ENCODE data around the gene DCHS2.

DCHS2 gene

DNA sequence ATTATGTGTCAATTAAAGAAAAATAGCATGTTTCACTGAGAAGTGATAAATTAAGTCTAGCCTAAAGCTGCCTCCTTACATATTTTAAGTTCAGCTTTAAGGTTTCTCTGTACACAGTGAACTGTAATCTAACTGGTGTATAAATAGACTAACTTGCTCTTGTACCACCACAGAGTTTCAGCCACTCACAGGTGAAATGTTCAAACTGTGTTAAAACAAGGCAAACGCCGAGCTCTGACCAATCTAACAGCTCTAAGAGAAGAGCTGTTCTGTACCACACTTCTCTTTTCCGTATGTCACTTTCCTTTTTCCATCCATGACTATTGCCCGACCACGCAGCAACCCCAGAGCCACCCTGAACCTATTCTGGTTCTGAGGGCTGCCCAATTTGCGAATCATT is 64.5 kb downstream of the DCHS2 start:
- TF ChIP-seq, protein P1, sequence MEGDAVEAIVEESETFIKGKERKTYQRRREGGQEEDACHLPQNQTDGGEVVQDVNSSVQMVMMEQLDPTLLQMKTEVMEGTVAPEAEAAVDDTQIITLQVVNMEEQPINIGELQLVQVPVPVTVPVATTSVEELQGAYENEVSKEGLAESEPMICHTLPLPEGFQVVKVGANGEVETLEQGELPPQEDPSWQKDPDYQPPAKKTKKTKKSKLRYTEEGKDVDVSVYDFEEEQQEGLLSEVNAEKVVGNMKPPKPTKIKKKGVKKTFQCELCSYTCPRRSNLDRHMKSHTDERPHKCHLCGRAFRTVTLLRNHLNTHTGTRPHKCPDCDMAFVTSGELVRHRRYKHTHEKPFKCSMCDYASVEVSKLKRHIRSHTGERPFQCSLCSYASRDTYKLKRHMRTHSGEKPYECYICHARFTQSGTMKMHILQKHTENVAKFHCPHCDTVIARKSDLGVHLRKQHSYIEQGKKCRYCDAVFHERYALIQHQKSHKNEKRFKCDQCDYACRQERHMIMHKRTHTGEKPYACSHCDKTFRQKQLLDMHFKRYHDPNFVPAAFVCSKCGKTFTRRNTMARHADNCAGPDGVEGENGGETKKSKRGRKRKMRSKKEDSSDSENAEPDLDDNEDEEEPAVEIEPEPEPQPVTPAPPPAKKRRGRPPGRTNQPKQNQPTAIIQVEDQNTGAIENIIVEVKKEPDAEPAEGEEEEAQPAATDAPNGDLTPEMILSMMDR (IDR thresholded peaks at IDR 0.05; ENCODE audit: unreplicated experiment in 3 of 3): no peak
- peaks cover 47% of the 10 kb centered on the region for H3K4me1 Mint-ChIP-seq
- no peaks in the 10 kb centered on the region for H3K36me3 Mint-ChIP-seq (ENCODE audit: low read depth)
- no peak overlapping the region for H3K27ac Mint-ChIP-seq
- H3K9me3 Mint-ChIP-seq: no peaks in the 10 kb centered on the region
- peaks cover 9% of the 10 kb centered on the region for H3K27me3 Mint-ChIP-seq (ENCODE audit: low read depth)
- H3K4me3 Mint-ChIP-seq: no peak overlapping the region

DNA sequence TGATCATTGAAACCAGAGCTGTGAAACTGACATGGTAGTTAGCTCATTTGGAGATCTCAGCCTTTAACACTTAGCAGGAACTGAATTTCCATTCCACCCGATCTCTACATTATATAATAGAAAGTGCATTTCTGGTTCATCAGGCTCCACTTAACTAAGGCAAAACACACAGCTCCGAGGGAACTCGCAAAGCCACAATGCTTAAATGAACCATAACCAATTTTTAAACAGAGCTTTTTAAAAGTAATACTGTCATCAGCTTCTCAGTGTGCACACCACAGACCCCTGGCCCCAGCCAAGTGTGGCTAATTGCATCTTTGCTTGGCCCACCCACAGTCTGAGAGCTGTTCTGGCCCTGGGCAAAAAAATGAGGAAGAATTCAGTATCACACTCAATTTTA is 66.1 kb downstream of the DCHS2 start:
- Mint-ChIP-seq H3K36me3 (ENCODE audit: low read depth) (no peaks in the 10 kb centered on the region), H3K9me3 (no peaks in the 10 kb centered on the region), H3K27ac (peak overlapping the region; percentile 37 to 85 (median 58)), H3K4me3 (no peak overlapping the region), H3K4me1 (peaks cover 42% of the 10 kb centered on the region), H3K27me3 (ENCODE audit: low read depth) (peaks cover 5% of the 10 kb centered on the region)
- TF ChIP-seq, protein P1 (IDR thresholded peaks at IDR 0.05; ENCODE audit: unreplicated experiment in 3 of 3): no peak

DNA sequence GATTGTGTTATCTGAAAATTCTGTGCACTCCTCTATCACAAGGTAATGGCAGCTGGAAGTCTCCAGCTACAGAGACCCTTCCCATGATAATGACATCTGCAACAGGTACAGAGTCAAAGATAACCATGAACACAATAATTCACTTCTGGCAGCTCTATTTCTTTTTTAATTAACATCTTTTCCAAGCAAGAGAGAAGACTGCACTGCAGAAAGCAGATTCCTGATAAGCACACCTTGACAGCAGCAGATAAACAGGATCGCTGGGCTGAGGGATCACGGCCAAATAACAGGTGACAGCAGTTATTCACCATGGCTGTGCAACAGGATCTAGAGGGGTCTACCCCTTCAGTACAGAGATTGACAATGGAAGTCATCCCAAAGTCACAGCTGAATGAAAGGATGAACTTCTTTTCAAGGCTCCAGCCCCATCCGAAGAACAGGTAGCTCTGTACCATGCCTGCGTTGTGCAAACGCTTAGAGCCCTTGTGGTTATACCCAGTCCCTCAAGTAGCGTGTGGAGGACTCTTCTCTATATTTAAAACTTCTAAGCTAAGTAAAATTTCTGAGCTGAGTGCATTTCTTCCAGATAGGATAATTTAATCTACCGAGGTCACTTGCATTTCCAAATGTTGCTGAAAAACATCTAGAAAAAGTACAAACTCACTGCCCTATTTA is 66.7 kb downstream of the DCHS2 start:
- Mint-ChIP-seq H3K36me3 (ENCODE audit: low read depth) (no peaks in the 10 kb centered on the region), H3K27ac (peak overlapping the region; percentile 37 to 85 (median 70)), H3K27me3 (ENCODE audit: low read depth) (peaks cover 5% of the 10 kb centered on the region), H3K9me3 (peaks cover under 1% of the 10 kb centered on the region), H3K4me3 (no peak overlapping the region), H3K4me1 (peaks cover 42% of the 10 kb centered on the region)
- TF ChIP-seq, protein P1 (IDR thresholded peaks at IDR 0.05; ENCODE audit: unreplicated experiment in 3 of 3): no peak

DNA sequence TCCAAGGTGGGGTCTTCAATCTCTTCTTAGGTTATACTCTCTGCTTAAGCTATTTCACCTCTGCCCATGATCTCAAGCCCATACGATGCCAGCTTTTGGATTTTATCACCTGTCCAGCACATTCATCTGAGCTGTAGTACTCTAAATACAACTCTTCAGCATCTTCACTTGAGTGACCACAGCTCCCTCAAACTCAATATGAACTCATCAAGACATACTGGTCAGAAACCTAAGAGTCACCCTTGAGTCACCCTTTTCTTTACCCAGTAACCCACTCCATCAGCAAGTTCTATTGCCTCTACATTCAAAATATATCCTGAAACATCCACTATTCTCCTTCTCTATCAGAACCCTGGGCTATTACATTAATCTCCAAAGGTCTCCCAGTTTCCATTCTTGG is 69.4 kb downstream of the DCHS2 start:
- Mint-ChIP-seq H3K4me1 (peaks cover 31% of the 10 kb centered on the region), H3K27ac (peak overlapping the region in 2 of 3 experiments; percentile 66 to 71), H3K9me3 (peaks cover 2% of the 10 kb centered on the region), H3K27me3 (ENCODE audit: low read depth) (peaks cover 9% of the 10 kb centered on the region), H3K36me3 (ENCODE audit: low read depth) (no peaks in the 10 kb centered on the region), H3K4me3 (no peak overlapping the region)
- TF ChIP-seq, protein P1 (IDR thresholded peaks at IDR 0.05; ENCODE audit: unreplicated experiment in 3 of 3): no peak

DNA sequence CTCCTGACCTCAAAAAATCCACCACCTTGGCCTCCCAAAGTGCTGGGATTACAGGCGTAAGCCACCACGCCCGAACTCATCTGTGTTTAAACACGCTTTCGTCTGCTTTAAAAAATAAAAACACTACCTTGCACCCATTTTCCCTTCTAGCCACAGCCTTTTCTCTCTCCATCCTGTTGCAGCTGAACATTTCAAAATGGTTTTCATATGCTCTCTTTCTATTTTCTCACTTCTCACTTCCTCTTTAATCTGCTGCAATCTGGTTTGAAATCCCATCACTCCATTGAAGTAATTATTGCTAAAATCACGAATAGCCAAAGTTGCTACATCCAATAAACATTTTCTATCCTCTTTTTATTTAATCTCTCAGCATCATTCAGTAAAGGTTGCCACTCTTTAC is 70.0 kb downstream of the DCHS2 start:
- H3K4me3 Mint-ChIP-seq: no peak overlapping the region
- H3K9me3 Mint-ChIP-seq: peaks cover 2% of the 10 kb centered on the region
- peaks cover 36% of the 10 kb centered on the region for H3K4me1 Mint-ChIP-seq
- no peaks in the 10 kb centered on the region for H3K36me3 Mint-ChIP-seq (ENCODE audit: low read depth)
- TF ChIP-seq, protein P1 (IDR thresholded peaks at IDR 0.05; ENCODE audit: unreplicated experiment in 3 of 3): no peak
- H3K27me3 Mint-ChIP-seq (ENCODE audit: low read depth): peaks cover 12% of the 10 kb centered on the region
- peak overlapping the region in 1 of 3 experiments; percentile 44 for H3K27ac Mint-ChIP-seq

DNA sequence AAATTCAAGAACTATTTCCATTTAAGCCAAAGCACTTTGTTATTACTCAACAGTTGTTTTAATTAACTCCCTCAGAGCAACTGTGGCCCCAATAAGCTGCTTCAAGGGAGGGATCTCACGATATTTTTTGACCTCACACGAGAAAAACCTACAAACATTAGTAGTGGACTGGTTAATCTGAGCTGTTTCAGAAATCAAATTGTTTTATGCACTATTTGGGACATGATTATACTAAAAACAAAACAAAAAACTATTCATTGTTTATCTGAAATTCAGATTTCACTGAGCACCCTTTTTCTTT is 74.3 kb downstream of the DCHS2 start:
- Mint-ChIP-seq H3K27me3 (ENCODE audit: low read depth) (peaks cover 8% of the 10 kb centered on the region), H3K4me3 (peak overlapping the region; percentile 81 to 89 (median 86)), H3K9me3 (peaks cover 2% of the 10 kb centered on the region), H3K4me1 (peaks cover 51% of the 10 kb centered on the region), H3K36me3 (ENCODE audit: low read depth) (no peaks in the 10 kb centered on the region), H3K27ac (peak overlapping the region; percentile 96 to 99 (median 97))
- TF ChIP-seq, protein P1 (IDR thresholded peaks at IDR 0.05; ENCODE audit: unreplicated experiment in 3 of 3): no peak

All from nephron (organoid).